ENCODE results near the gene CEP126.

CEP126 gene

DNA sequence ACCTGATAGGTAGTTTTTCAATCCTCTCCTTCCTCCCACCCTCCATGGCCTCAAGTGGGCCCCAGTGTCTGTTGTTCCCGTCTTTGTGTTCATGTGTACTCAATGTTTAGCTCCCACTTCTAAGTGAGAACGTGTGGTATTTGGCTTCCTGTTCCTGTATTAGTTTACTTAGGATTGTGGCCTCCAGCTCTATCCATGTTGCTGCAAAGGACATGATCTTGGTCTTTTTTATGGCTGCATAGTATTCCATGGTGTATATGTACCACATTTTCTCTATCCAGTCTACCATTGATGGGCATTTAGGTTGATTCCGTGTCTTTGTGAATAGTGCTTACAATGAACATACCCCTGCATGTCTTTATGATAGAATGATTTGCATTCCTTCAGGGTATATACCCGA, 78.4 kb downstream of the CEP126 start:
- no peak for TF ChIP-seq FOXP2 (optimal IDR thresholded peaks at IDR 0.05; ENCODE audit: borderline replicate concordance, extremely low read depth, extremely low read length, insufficient read depth)
- TF ChIP-seq, protein P1, sequence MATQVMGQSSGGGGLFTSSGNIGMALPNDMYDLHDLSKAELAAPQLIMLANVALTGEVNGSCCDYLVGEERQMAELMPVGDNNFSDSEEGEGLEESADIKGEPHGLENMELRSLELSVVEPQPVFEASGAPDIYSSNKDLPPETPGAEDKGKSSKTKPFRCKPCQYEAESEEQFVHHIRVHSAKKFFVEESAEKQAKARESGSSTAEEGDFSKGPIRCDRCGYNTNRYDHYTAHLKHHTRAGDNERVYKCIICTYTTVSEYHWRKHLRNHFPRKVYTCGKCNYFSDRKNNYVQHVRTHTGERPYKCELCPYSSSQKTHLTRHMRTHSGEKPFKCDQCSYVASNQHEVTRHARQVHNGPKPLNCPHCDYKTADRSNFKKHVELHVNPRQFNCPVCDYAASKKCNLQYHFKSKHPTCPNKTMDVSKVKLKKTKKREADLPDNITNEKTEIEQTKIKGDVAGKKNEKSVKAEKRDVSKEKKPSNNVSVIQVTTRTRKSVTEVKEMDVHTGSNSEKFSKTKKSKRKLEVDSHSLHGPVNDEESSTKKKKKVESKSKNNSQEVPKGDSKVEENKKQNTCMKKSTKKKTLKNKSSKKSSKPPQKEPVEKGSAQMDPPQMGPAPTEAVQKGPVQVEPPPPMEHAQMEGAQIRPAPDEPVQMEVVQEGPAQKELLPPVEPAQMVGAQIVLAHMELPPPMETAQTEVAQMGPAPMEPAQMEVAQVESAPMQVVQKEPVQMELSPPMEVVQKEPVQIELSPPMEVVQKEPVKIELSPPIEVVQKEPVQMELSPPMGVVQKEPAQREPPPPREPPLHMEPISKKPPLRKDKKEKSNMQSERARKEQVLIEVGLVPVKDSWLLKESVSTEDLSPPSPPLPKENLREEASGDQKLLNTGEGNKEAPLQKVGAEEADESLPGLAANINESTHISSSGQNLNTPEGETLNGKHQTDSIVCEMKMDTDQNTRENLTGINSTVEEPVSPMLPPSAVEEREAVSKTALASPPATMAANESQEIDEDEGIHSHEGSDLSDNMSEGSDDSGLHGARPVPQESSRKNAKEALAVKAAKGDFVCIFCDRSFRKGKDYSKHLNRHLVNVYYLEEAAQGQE (IDR thresholded peaks at IDR 0.05; ENCODE audit: insufficient read depth in 1 of 2, low read depth in 2 of 2, low read length in 2 of 2) = no peak
- no peak for TF ChIP-seq TAF1 (IDR thresholded peaks at IDR 0.05; ENCODE audit: borderline replicate concordance, insufficient read depth, low read length)
- no peak for TF ChIP-seq POLR2AphosphoS5 (IDR thresholded peaks at IDR 0.05; ENCODE audit: low read depth, low read length)
- no peak for TF ChIP-seq SIN3A (IDR thresholded peaks at IDR 0.05; ENCODE audit: borderline replicate concordance, insufficient read depth, low read length)

DNA sequence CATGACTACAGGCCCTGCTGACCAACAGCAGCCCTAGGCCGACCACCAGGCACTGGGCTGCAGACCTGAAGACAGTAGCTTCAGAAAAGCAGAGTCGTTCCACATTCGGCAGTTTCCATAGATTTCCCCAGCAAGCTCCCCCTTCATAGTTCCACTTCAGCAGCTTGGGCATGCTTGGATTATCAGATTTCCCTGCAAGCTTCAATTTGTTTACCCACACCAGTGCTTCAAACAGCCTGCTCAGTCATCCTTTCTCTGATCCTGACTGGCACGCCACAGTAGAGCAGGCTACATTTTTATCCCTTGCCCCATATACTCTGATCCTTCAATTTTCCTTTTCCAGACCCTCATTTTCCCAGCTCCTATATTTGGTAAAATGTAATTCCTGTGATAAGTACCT, 81.3 kb downstream of the CEP126 start:
- TF ChIP-seq SIN3A (IDR thresholded peaks at IDR 0.05; ENCODE audit: borderline replicate concordance, insufficient read depth, low read length) (no peak), POLR2AphosphoS5 (IDR thresholded peaks at IDR 0.05; ENCODE audit: low read depth, low read length) (no peak), FOXP2 (optimal IDR thresholded peaks at IDR 0.05; ENCODE audit: borderline replicate concordance, extremely low read depth, extremely low read length, insufficient read depth) (no peak)

DNA sequence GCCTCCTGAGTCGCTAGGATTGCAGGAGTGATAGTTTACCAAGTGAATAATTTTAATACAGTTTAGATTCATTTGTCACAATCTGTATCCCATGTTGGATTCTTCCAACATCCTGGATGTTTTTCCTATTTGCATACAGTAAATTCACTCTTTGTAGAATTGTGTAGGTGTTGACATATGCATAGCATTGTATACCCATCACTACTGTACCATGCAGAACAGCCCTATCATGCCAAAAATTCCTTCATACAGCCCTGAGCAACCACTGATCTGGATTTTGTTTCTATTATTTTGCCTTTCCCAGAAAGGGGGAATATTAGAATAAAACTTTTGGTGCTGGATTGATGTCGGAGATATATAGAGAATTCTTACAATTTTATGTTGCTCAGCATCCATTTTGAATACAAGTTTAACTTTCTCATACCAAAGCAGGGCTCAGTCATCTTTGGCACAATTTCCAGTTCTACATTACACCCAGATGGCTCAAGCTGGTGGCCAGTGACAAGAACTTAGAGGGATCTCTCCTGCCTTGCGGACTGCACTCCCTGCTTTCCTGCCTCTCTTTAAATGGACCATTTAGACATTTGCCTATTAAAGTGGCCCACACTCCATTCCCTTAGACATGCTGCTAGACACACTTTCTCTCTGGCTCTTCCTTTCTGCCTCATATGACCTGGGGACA, 87.0 kb downstream of the CEP126 start:
- TF ChIP-seq TAF1 (IDR thresholded peaks at IDR 0.05; ENCODE audit: borderline replicate concordance, insufficient read depth, low read length) = no peak
- TF ChIP-seq, protein P1 (IDR thresholded peaks at IDR 0.05; ENCODE audit: insufficient read depth in 1 of 2, low read depth in 2 of 2, low read length in 2 of 2) = no peak

DNA sequence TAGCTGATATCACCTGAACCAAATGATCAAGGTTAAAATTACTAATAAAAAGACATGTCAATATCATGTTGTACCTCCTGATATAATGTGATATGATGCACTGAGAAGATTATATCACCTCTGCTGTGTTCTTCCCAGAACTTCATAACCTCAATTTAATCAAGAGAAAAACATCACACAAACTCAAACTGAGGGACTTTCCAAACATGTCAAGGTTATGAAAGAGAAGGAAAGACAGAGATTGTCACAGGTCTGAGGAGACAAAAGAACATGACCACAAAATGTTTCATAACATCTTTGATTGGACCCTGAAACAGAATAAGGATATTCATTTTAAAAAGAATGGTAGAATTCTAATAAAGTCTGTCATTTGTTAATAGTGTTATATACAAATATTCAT, 89.4 kb downstream of the CEP126 start:
- TF ChIP-seq TAF1 (IDR thresholded peaks at IDR 0.05; ENCODE audit: borderline replicate concordance, insufficient read depth, low read length) (no peak), FOXP2 (optimal IDR thresholded peaks at IDR 0.05; ENCODE audit: borderline replicate concordance, extremely low read depth, extremely low read length, insufficient read depth) (no peak), POLR2AphosphoS5 (IDR thresholded peaks at IDR 0.05; ENCODE audit: low read depth, low read length) (no peak), SIN3A (IDR thresholded peaks at IDR 0.05; ENCODE audit: borderline replicate concordance, insufficient read depth, low read length) (no peak)
- TF ChIP-seq, protein P1 (IDR thresholded peaks at IDR 0.05; ENCODE audit: insufficient read depth in 1 of 2, low read depth in 2 of 2, low read length in 2 of 2) = no peak

DNA sequence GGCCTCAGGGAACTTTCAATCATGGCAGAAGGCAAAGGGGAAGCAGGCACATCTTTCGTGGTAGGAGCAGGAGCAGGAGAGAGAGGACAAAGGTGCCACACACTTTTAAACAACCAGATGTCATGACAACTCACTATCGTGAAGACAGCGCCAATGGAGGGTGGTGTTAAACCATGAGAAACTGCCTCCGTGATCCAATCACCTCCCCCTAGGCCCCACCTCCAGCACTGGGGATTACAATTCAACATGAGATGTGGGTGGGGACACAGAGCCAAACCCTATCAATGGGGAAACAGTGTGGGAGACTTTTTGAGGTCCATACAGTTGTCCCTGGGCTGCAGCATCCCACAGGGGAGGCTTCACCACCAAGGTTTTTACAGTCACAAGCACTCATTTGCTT, 90.5 kb downstream of the CEP126 start:
- TF ChIP-seq TAF1 (IDR thresholded peaks at IDR 0.05; ENCODE audit: borderline replicate concordance, insufficient read depth, low read length) (no peak), POLR2AphosphoS5 (IDR thresholded peaks at IDR 0.05; ENCODE audit: low read depth, low read length) (no peak), FOXP2 (optimal IDR thresholded peaks at IDR 0.05; ENCODE audit: borderline replicate concordance, extremely low read depth, extremely low read length, insufficient read depth) (no peak)
- TF ChIP-seq, protein P1 (IDR thresholded peaks at IDR 0.05; ENCODE audit: insufficient read depth in 1 of 2, low read depth in 2 of 2, low read length in 2 of 2) = no peak
